ENCODE results near the gene ZYX. TPM values are rescaled to one million over a fixed set of nuclear protein-coding genes. Genes with fewer than 3 reads are reported as not detected.
A peak's percentile ranks its signal among the peaks of the same experiment; 100 is the strongest.

ZYX gene
- total RNA-seq, 1 donor from 2014 or later: 75.9 TPM

- ATAC-seq: no peak
- no peak for DNase-seq (ENCODE audit: missing footprints)
- intact Hi-C loops (cut with DNase I): no loop called here
These were observed 45.5 kb downstream of the ZYX start for GRCh38 chr7:143426479-143427142.

- DNase-seq (ENCODE audit: missing footprints) (no peak), ATAC-seq (no peak)
- intact Hi-C loops (cut with DNase I): no loop called here
These were observed 48.9 kb downstream of the ZYX start for GRCh38 chr7:143429770-143430698.

GRCh38 chr7:143431109-143431508, 50.0 kb downstream of the ZYX start:
- ATAC-seq (no peak), DNase-seq (ENCODE audit: missing footprints) (no peak)
- intact Hi-C loops (cut with DNase I): no loop called here

GRCh38 chr7:143433759-143434158, 52.6 kb downstream of the ZYX start:
- intact Hi-C loops (cut with DNase I): no loop called here
- ATAC-seq: no peak

GRCh38 chr7:143434660-143435059, 53.5 kb downstream of the ZYX start:
- ATAC-seq: peak; percentile 42
- peak; percentile 82 for DNase-seq (ENCODE audit: missing footprints)
- intact Hi-C loops (cut with DNase I): no loop called here

More at GRCh38 chr7:143433759-143434158, 52.6 kb downstream of the ZYX start:
- no peak for DNase-seq (ENCODE audit: missing footprints)

GRCh38 chr7:143435266-143435665, 54.1 kb downstream of the ZYX start:
- intact Hi-C loops (cut with DNase I): no loop called here
- no peak for ATAC-seq
- no peak for DNase-seq (ENCODE audit: missing footprints)

- DNase-seq (ENCODE audit: missing footprints) (no peak), ATAC-seq (no peak)
- intact Hi-C loops (cut with DNase I): no loop called here
These were observed 55.3 kb downstream of the ZYX start for GRCh38 chr7:143436325-143436946.

- no peak for ATAC-seq
- intact Hi-C loops (cut with DNase I): no loop called here
- no peak for DNase-seq (ENCODE audit: missing footprints)
These were observed 56.4 kb downstream of the ZYX start for GRCh38 chr7:143437578-143437977.

GRCh38 chr7:143439866-143440265, 58.7 kb downstream of the ZYX start:
- intact Hi-C loops (cut with DNase I): no loop called here
- ATAC-seq (no peak), DNase-seq (ENCODE audit: missing footprints) (no peak)

Small RNAs within 50 kb of the gene (microRNA-seq; reads per million reads assigned to microRNA genes)
- gene MIR6892: not detected

Other genes starting within 250 kb of the ZYX start
- gene PIP, start 249.3 kb upstream of the ZYX start, total RNA-seq: not detected
- gene TAS2R39, start 197.9 kb upstream of the ZYX start, total RNA-seq: not detected
- not detected for gene TAS2R40, start 159.3 kb upstream of the ZYX start, total RNA-seq
- 278 TPM for gene GSTK1, start 117.9 kb upstream of the ZYX start, total RNA-seq
- gene TMEM139, start 96.4 kb upstream of the ZYX start, total RNA-seq: 14.8 TPM
- gene CASP2, start 93.0 kb upstream of the ZYX start, total RNA-seq: 11.8 TPM
- gene CLCN1, start 65.2 kb upstream of the ZYX start, total RNA-seq: not detected
- 0.73 TPM for gene FAM131B, start 18.6 kb upstream of the ZYX start, total RNA-seq
- gene EPHA1, start 27.5 kb downstream of the ZYX start, total RNA-seq: not detected
- not detected for gene TAS2R60, start 62.1 kb downstream of the ZYX start, total RNA-seq
- gene TAS2R41, start 96.5 kb downstream of the ZYX start, total RNA-seq: not detected
- not detected for gene CTAGE15, start 190.5 kb downstream of the ZYX start, total RNA-seq
- 0.38 TPM for gene TCAF2, start 239.6 kb downstream of the ZYX start, total RNA-seq